Hematopoietic multipotent progenitor cell treated with erythropoietin and hydrocortisone succinate and interleukin-3 and kit ligand, for 6 days (in vitro differentiated cells): ENCODE results near the gene CENPL.
"Not testable (repeated sequence)": the region's sequence is repeated elsewhere in the genome, so short reads cannot be mapped to it uniquely, and the experiment has no call there.

Source experiments
- DNase-seq: peaks from one replicate; pipeline ENCODE4 v3.0.0-alpha.2; 2015

The CENPL gene

DNA sequence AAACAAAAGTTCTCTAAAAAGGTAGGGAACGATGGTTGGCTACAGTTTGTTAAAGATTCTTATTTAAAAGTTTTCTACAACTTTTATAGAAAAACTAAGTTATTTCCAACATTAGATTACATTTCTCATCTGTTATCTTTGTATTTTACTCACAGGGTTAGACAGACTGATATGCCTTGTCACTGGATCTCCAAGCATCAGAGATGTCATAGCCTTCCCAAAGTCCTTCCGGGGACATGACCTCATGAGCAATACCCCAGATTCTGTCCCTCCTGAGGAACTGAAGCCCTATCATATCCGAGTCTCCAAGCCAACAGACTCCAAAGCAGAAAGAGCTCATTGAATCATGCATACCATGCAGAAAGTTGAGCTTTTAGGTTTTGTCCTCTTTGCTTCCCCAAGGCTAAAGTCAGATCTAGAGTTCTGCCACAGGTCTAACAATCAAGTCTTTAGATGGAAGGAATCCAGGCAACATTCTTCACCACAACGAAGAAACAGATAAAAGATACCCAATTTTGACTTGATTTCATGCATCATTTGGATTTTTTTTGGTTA lies 32.8 kb upstream of the CENPL start:
- no peak for DNase-seq

DNA sequence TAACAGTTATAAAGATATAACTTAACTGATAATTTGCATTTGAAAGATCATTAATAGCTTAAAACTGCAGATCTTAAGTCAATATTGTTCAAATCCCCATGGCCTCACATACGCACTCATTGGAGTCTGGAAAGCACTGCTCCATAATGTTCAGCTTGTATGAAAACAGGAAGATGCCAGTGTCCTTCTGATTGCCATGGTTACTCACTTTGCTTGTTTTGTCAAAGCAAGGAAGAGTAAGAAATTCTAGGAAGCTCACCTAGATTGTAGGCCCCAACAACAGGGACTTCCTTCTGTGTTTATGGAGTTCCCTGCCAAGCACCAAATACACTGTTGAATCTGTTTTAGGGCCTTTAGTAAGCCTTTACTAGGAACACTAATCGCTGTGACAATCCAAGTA lies 32.2 kb upstream of the CENPL start:
- DNase-seq, result no peak

DNA sequence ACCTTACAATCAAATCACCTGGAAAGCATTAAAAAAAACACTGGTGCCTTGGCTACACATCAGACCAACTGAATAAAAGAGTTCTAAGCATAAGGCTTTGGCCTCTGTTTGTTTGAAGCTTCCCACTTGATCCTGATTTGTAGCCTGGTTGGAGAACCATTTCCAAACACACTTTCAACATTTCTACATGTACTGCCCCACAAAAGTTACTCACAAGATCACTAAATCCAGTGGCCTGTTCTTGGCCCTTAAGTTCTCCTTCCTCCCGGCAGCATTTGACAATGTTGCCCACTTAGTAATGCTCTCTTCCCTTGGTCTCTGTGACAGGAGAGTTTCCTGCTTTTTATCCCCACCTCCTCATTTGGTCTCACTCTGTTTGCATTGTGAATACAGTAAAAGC lies 31.3 kb upstream of the CENPL start:
- no peak for DNase-seq

DNA sequence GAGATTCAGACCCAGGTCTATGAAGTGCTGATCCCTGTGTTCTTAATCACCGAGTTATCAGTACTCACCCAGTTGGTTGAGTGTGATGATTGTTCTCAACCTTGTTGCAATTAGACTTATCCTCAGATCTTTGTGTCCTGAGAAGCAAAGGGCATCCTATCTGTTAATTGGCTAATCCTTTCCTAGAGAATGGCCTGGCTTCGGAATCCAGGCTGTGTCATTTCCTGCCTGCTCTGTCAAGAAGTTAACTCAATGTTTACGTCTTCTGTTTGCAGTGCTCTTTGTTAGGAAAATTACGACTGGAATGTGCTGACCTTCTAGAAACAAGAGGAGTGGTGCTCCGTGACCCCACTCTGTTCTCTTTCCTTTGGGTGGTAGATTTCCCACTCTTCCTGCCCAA lies 28.4 kb upstream of the CENPL start:
- no peak for DNase-seq

DNA sequence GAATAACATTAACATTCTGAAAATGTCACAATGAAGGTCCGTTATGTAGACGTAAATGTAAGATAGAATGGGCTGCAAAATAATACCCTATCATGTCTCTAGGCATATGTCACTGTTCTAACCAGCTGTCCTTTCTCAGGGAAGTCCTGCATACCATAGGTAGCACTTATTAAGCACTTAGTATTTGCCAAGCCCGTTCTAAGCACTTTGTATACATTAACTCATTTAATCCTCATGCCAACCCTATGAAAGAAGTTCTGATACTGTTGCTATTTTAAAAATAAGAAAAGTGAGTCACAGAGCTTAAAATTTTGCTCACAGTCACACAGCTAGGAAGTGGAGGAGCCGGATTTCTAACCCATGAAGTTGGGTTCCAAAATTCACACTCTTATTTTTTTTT lies 27.4 kb upstream of the CENPL start:
- no peak for DNase-seq

DNA sequence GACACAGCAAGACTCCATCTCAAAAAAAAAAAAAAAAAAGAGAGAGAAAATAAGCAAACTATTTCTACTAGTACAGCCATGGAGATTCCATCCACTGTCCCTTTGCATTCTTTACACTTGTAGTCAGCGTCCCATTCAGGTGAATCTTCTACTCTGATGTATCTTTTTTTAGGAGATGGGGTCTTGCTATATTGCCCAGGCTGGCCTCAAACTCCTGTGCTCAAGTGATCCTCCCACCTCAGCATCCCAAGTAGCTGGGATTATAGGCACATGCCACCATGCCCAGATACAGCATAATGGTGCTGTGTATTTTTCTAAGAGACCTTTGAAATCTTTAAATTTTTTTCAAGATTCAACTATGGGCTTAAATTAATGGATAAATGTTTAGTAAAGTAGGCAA lies 8.1 kb upstream of the CENPL start:
- DNase-seq, result no peak

DNA sequence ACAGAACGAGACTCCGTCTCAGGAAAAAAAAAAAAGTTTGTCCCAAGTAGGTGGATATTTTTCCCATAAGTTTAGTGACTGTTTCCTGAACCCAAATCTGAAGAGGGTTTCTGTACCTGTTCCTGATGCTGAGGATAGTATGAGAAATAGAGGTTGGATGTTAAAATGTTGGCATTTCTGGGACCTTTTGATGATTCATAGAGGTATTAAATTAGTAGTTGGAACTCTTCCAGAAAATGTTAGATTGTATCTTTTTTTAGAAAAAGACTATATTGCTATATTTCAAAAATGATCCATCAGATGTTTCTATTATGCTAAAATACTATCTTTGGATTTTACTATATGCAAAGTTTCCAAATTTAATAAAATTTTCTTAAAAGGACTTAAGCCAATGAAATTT lies 2.9 kb upstream of the CENPL start:
- DNase-seq, result peak; percentile 40

DNA sequence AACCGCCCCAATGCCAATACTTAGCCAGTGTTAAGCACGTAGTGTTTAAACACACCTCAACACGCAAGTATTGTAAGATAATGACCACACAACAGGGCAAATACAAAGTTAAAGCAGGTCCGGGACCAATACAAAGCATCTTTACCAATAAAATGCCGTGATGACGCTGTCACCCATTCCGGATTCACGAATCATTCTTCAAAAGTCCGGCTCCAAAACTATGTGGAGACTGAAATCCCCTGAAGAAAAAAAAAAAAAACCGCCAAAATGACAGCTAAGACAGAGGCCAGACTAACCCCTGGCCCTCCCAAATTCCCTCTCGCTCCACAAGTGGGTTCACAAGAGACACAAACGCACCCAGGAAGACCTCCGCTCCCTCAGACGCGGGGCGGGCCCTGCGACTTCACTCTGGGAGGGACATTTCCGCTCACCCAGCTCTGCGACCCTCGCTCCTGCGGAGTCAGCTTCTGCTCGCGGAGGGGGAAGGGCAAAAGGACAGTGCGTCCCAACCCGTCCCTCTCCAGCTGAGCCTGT lies 835 bp downstream of the CENPL start:
- no peak for DNase-seq

DNA sequence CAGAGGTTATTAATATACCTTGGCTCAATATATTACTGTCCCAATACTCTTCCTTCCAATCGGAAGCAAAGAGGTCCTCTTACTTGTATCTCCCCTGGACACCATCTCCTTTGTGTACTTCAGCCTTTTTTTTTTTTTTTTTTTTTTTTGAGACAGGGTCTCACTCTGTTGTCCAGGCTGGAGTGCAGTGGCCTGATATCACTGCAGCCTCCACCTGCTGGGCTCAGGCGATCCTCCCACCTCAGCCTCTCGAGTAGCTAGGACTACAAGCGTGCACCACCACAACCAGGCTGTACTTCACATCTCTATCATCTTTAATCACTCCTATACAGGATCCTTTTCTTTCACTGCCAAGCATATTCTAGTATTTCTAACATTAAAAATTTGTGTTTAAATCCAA lies 3.0 kb downstream of the CENPL start:
- no peak for DNase-seq

DNA sequence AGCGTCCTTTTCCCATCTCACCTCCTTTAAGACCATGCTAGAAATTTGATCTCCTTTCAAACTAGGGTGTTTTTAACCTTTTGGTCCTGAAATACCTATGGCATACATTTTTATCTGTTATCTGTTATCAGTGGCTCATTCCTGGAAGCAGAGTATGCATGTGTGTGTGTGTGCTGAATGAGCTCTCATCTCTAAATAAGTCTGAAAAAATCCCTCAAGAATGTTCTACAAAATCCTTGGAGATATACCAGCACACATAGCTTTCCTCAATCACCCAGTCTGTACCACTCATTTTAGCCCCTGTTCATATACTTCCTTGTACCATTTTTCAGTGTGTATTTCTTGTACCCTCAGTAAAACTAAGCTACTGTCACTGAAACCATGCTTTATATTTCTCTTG lies 6.2 kb downstream of the CENPL start:
- DNase-seq, result no peak

DNA sequence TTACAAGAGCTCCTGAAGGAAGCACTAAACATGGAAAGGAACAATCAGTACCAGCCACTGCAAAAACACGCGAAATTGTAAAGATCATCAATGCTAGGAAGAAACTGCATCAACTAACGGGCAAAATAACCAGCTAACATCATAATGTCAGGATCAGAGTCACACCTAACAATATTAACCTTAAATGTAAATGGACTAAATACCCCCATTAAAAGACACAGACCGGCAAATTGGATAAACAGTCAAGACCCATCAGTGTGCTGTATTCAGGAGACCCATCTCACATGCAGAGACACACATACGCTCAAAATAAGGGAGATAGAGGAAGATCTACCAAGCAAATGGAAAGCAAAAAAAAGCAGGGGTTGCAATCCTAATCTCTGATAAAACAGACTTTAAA lies 11.0 kb downstream of the CENPL start:
- not testable (repeated sequence) for DNase-seq

DNA sequence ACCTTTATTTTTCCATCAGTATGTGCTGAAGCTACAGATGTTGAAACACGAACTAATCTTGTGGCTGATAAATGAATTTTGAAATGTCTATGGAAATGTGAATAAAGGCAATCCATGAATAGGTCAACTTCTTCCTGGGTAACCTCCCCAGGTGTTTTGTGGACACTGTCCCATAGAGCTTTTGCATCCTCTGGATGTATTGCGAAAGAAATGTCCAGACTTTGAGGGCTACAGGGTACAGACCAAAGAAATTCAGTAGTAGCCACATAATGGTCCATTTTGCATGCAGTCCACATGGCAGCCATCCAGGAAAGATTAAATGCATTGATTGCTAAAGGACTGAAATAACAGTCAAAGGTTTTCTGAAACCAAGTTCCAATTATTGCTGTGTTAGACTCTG lies 21.7 kb downstream of the CENPL start:
- DNase-seq, result no peak

DNA sequence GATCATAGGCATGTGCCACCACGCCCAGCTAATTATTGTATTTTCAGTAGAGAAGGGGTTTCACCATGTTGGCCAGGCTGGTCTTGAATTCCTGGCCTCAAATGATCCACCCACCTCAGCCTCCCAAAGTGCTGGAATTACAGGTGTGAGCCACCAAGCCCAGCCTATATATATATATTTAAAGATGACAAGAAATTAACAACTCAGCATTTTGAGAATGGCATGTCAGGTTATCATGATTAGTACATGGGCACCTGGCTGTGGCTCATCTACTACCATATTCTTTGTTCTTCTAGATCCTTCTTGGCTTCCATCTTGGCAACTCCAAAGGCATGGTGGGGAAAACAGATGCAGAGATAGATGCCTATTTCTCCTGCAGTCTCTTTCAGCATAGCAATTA lies 24.7 kb downstream of the CENPL start:
- DNase-seq, result not testable (repeated sequence)

DNA sequence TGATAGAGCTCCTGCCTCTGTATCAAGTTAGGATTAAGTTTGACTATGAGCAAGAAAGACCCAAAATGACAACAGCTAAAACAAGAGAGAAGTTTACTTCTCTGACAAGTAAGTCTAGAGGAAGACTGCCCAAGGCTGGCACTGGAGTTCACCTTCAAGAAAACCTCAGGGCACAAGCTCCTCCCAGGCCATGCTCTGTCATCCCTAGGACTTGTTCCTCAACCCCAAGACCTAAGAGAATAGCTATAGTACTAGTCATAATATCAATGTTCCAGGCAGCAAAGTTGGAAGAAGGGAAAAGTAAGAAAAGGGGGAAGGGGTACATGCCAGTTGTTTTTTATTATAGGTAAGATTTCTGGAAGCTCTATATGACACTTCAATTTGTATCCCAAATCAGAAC lies 26.6 kb downstream of the CENPL start:
- DNase-seq, result no peak

DNA sequence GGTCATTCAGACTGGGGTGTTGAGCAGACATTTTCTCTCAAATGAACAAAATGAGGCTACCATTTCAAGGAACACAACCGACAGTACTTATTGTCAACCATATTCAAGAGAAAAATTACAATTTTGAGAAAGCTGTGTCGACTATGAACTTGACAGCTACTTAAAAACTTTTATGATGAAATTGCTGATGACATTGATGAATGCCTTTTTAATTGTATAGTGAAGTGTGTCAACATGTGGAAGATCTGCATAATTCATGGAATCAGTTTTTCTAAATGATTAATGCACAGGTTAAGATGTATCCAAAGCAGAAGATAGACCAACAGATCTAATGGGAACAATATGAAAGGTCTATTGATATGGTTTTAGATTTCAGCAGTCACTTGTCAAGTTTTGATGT lies 34.8 kb downstream of the CENPL start:
- DNase-seq, result no peak

DNA sequence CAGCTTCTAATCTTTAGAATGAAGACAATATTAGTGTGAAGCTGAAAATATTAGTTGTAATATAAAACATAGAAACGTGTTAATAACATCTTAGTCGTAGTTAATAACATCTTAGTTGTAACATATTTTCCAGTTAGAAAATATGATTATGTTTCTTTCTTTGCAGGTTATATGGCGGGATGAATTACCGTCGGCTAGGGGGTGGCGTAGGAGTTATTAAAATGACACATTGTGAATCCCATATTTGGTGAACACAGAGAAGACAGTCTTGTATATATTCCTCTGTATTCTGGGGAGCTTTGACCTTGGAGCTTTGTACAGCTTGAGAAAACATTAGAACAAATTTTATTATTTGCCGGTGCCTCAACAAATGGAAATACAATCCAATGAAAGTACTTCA lies 39.7 kb downstream of the CENPL start:
- no peak for DNase-seq

DNA sequence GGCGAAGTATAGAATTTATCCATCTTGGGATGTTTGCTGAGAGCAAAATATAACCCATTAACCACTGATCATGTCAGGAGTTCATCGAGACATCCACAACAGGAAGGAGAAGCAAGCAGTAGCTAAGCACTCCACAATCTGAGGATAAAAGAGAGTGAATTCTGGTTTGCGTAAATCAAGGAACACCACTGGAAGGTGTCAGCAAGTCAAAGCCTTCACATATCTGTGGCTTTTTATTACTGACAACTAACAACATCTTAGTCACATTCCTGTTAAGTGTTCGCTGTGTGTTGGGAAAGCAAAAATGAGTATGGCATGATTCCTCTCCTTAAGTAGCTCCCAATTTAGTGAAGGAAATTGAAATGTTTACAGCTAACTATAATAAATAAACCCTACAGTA lies 44.7 kb downstream of the CENPL start:
- no peak for DNase-seq

DNA sequence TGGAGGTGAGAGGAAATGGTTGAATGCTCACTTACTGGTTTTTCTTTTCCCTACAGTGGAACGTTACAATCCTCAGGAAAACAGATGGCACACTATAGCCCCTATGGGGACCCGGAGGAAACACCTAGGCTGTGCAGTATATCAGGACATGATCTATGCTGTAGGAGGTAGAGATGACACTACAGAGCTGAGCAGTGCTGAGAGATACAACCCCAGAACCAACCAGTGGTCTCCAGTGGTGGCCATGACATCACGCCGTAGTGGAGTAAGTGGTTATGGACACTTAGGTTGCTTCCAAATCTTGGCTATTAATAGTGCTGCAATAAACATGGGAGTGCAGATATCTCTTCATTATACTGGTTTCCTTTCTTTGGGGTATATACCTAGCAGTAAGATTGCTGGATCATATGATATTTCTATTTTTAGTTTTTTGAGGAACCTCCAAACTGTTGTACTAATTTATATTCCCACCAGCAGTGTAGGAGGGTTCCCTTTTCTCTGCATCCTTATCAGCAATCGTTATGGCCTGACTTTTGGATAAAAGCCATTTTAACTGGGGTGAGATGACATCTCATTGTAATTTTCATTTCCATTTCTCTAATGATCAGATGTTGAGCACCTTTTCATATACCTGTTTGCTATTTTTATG lies 49.0 kb downstream of the CENPL start:
- peak; percentile 22 for DNase-seq

DNA sequence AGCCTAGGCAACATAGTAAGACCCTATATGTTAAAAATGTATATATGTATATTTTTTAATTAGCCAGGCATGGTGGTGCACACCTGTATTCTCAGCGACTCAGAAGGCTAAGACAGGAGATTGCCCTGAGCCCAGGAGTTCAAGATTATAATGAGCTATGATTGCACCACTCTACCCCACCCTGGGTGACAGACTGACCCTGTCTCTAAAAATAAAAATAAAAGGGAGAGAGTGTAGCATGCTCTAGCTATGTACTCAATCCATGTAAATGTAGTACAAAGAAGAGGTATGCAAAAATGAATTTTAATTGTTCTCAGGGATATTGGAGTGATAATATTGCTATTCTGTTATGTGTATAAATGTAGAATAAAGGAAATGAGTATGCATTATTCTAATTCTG lies 53.1 kb downstream of the CENPL start:
- no peak for DNase-seq

DNA sequence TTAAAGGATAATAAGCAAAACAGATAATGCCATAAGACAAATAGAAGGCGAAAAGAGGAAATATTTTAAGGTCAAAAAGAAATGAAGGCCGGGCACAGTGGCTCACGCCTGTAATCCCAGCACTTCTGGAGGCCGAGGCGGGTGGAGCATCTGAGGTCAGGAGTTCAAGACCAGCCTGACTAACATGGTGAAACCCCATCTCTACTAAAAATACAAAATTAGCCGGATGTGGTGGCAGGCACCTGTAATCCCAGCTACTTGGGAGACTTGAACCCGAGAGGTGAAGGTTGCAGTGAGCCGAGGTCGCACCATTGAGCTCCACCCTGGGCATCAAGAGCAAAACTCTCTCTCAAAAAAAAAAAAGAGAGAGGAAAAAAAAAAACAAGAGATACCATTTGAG lies 54.4 kb downstream of the CENPL start:
- DNase-seq, result not testable (repeated sequence)

DNA sequence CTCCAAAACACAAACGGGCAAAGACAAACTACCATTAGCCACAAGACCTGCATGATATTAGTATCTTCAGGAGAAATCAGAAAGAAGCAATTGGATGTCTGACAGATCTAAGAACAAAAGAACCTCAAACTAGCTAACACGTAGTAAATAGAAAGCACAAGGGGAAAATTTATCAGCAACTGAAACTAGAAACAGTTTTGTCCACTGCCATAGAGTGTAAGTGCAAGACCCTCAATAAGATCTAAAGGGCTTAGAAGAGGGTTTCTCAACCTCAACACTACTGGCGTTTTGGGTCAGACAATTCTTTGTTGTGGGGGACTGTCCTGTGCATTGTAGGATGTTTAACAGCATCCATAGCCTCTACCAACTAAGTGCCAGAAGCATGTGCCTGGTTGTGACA lies 55.9 kb downstream of the CENPL start:
- DNase-seq, result no peak

DNA sequence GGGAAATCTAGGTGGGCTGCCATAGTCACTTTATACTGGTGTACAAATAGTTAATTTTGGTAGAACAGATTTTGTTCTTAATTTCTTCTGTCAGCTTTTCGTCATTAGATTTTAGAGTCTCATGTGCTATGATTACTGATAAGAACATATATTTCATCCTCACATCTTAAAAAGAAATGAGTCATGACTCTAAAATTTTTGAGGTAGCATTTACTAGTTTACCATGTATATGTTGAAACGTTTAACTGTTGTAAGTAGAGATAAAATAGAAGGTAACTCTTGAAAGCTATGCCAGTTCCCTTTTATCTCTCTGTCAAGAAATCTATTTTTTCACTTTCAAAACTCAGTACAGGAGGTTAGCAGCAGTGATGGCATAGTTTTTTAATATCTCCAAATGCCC lies 56.5 kb downstream of the CENPL start:
- no peak for DNase-seq

DNA sequence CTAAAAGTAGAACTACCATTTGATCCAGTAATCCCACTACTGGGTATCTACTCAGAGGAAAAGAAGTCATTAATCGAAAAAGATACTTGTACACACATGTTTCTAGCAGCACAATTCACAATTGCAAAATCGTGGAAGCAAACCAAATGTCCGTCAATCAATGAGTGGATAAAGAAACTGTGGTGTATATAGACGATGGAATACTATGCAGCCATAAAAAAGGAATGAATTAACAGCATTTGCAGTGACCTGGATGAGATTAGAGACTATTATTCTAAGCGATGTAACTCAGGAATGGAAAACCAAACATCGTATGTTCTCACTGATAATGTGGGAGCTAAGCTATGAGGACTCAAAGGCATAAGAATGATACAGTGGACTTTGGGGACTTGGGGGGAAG lies 60.4 kb downstream of the CENPL start:
- DNase-seq, result not testable (repeated sequence)

DNA sequence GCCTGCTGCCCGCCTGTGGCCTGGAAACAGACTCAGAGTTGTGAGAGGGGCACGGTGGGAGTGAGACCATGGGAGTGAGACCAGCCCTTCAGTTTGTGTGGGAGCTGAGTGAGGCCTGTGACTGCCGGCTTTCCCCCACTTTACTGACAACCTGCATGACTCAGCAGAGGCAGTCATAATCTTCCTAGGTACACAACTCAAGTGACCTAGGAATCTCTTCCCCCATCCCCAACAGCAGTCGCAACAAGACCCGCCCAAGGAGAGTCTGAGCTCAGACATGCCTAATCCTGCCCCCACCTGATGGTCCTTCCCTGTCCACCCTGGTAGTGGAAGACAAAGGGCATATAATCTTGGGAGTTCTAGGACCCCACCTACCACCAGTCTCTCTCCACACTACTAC lies 65.7 kb downstream of the CENPL start:
- no peak for DNase-seq

DNA sequence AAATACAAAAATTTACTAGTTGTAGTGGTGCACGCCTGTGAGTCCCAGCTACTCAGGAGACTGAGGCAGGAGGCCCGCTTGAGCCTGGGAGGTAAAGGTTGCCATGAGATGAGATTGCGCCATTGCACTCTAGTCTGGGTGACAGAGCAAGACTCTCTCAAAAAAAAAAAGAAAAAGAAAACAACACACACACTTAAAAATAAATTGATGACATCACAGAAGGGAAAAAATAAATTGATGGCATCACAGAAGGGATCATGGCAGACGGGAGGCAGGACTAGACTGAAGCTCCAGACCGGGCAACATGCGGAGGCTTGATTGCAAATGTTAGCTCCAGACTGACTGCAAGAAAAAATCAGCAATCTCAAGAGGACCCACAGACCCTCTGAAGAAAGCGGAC lies 66.6 kb downstream of the CENPL start:
- no peak for DNase-seq
